Measurements from ENCODE around the gene DGKH. TPM values are rescaled to one million over a fixed set of nuclear protein-coding genes. Genes with fewer than 3 reads are reported as not detected.

Gene DGKH
- total and polyA plus RNA-seq, 8 donors = 0.61 to 41.5 (median 11.7) TPM

DNA sequence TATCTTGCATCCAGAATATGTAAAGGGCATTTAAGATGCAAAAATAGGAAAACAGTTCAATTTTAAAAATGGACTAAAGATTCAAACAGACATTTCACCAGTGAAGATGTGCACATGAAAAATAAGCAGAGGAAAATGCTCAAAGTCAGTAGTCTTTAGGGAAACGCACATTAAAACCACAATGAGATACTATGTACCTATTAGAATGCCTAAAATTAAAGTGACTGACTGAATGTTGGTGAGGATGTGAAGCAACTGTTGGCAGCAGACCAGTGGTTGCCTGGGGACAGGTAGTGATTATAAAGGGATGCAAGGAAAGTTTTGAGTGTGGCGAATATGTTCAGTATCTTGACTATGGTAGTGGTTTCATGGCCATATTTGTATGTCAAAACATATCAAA lies 75.2 kb downstream of the DGKH start:
- Histone ChIP-seq H3K27ac (no peak overlapping the region), H3K9me3 (no peaks in the 10 kb centered on the region), H3K36me3 (peaks cover 0 to 15% (median 9%) of the 10 kb centered on the region in 4 donors), H3K4me1 (no peaks in the 10 kb centered on the region), H3K4me3 (no peak overlapping the region), H3K27me3 (no peaks in the 10 kb centered on the region)
- DNase-seq = no peak
- TF ChIP-seq, protein P1, sequence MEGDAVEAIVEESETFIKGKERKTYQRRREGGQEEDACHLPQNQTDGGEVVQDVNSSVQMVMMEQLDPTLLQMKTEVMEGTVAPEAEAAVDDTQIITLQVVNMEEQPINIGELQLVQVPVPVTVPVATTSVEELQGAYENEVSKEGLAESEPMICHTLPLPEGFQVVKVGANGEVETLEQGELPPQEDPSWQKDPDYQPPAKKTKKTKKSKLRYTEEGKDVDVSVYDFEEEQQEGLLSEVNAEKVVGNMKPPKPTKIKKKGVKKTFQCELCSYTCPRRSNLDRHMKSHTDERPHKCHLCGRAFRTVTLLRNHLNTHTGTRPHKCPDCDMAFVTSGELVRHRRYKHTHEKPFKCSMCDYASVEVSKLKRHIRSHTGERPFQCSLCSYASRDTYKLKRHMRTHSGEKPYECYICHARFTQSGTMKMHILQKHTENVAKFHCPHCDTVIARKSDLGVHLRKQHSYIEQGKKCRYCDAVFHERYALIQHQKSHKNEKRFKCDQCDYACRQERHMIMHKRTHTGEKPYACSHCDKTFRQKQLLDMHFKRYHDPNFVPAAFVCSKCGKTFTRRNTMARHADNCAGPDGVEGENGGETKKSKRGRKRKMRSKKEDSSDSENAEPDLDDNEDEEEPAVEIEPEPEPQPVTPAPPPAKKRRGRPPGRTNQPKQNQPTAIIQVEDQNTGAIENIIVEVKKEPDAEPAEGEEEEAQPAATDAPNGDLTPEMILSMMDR (IDR thresholded peaks at IDR 0.05) = no peak
- TF ChIP-seq POLR2A (IDR thresholded peaks at IDR 0.05) = no peak
- 92 to 98% (median 93%) methylated on average over 2 of the region's 2 CpGs for WGBS, 5 donors
- intact Hi-C loops (cut with DNase I; ENCODE audit: low total_unique reads) = no loop called here

DNA sequence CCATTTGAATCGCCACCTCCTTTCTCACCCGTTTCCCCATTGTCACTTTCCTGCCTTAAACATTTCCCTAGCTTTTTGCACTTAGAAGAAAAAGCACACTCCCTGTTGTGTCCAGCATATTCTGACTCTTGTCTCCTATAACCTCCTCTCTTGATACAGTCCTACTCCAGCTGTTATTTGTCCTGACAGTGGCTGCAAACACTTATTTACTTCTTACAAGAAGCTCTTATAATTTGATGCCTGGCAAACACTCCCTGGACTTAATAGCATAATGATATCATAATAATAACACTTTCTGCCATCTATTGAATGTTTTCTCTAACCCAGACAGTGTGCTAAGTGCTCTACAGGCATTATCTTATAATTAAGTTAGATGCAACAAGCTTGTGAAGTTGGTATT lies 76.6 kb downstream of the DGKH start:
- H3K36me3 ChIP-seq = peaks cover 2 to 30% (median 23%) of the 10 kb centered on the region in 4 donors
- H3K27me3 ChIP-seq = no peaks in the 10 kb centered on the region
- H3K27ac ChIP-seq = no peak overlapping the region
- H3K4me3 ChIP-seq = no peak overlapping the region
- H3K9me3 ChIP-seq = no peaks in the 10 kb centered on the region
- TF ChIP-seq EP300 (IDR thresholded peaks at IDR 0.05) = no peak
- no peak for TF ChIP-seq POLR2A (IDR thresholded peaks at IDR 0.05)
- no peak for TF ChIP-seq POLR2AphosphoS5 (IDR thresholded peaks at IDR 0.05)
- TF ChIP-seq, protein P1 (IDR thresholded peaks at IDR 0.05) = no peak
- intact Hi-C loops (cut with DNase I; ENCODE audit: low total_unique reads) = no loop called here
- DNase-seq = no peak
- 82 to 90% (median 87%) methylated on average over 2 of the region's 2 CpGs for WGBS, 5 donors
- H3K4me1 ChIP-seq = no peaks in the 10 kb centered on the region

DNA sequence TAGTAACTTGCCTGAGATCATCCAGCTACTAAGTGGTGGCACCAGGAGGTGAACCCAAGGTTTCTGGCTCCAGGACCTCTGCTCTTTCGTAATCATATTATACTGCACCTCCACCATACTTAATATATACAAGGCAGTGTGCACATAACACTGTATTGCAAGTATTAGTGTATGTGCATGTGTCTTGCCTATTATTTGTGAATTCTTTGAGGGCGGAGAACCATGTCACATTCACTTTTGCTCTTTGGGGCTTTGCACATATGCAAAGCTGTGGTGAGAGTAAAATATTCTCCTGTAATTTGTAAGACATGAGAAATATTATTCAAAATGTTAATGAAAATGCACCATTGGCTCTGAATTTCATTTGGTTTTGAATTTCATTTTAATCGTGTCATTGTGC lies 78.6 kb downstream of the DGKH start:
- H3K36me3 ChIP-seq = peaks cover 7 to 47% (median 31%) of the 10 kb centered on the region in 4 donors
- WGBS, 5 donors = 79 to 98% (median 96%) methylated on average over 3 of the region's 3 CpGs

DNA sequence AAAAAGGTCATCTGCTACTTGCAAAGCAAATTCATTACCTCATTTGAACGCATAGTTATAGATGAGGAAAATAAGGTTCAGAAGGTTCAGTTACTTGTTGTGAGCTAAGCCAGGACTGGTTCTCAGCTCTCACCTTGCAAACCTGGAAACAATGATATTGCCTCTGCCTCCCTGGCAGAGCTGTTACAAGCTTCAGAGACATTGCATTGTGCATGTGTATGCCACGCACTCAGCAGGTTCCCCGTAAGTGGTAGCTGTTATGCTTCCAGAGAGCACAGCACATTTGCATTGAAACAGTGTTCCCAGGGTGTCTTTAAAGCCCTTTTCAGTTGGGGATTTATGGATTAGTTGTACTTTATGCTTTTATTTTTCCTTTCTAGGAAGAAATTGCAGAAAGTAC lies 80.6 kb downstream of the DGKH start:
- Histone ChIP-seq H3K4me3 (no peak overlapping the region), H3K4me1 (no peaks in the 10 kb centered on the region), H3K27ac (no peak overlapping the region), H3K27me3 (no peaks in the 10 kb centered on the region), H3K9me3 (no peaks in the 10 kb centered on the region), H3K36me3 (peaks cover 7 to 52% (median 33%) of the 10 kb centered on the region in 4 donors)
- TF ChIP-seq POLR2AphosphoS5 (IDR thresholded peaks at IDR 0.05) (no peak), POLR2A (IDR thresholded peaks at IDR 0.05) (no peak), EP300 (IDR thresholded peaks at IDR 0.05) (no peak)
- TF ChIP-seq, protein P1 (IDR thresholded peaks at IDR 0.05) = no peak
- no peak for DNase-seq
- intact Hi-C loops (cut with DNase I; ENCODE audit: low total_unique reads) = no loop called here
- 71 to 94% (median 84%) methylated on average over 3 of the region's 3 CpGs for WGBS, 5 donors

More for the DNA sequence above, 78.6 kb downstream of the DGKH start:
- no peak for DNase-seq
- TF ChIP-seq EP300 (IDR thresholded peaks at IDR 0.05) (no peak), POLR2AphosphoS5 (IDR thresholded peaks at IDR 0.05) (no peak), POLR2A (IDR thresholded peaks at IDR 0.05) (no peak)
- TF ChIP-seq, protein P1 (IDR thresholded peaks at IDR 0.05) = no peak
- intact Hi-C loops (cut with DNase I; ENCODE audit: low total_unique reads) = no loop called here
- Histone ChIP-seq H3K27ac (no peak overlapping the region), H3K4me3 (no peak overlapping the region), H3K27me3 (no peaks in the 10 kb centered on the region), H3K9me3 (no peaks in the 10 kb centered on the region), H3K4me1 (no peaks in the 10 kb centered on the region)
